HEK293 (cell line): Measurements from ENCODE around the gene METRNL.
"Not testable (repeated sequence)": the region's sequence is repeated elsewhere in the genome, so short reads cannot be mapped to it uniquely, and the experiment has no call there.

ENCODE experiments used
- CTCF ChIA-PET: fragments of 350-600 bp; formaldehyde crosslinking; extraction: SDS; loops from one replicate; lab custom pipeline; 2021; ENCODE audit warnings: antibody characterized with exemption; lab: Yijun Ruan, JAX
- POLR2A ChIA-PET: fragments of 300-600 bp; formaldehyde crosslinking; extraction: SDS; loops from one replicate; lab custom pipeline; 2020; ENCODE audit warnings: antibody characterized with exemption, inconsistent platforms; lab: Yijun Ruan, JAX
- H3K27ac ChIP-seq: fragments of 200-500 bp; sonication (Bioruptor generic); 2 replicates; pipeline ENCODE4 v1.5.1; 2014; ENCODE audit warnings: low read depth, low read length, control low read depth, inconsistent platforms; ENCODE audit errors: extremely low read depth
- H3K36me3 ChIP-seq, 2 experiments: fragments of 200-500 bp in 1 of 2; sonication (Bioruptor generic) in 1 of 2; 1 replicate in 1 of 2; 2 replicates in 1 of 2; pipeline ENCODE4 v1.5.1; 2014 to 2017; ENCODE audit warnings: inconsistent platforms in 2 of 2, low read length in 2 of 2; ENCODE audit not compliant: control insufficient read depth in 2 of 2, insufficient read depth in 1 of 2
- H3K4me1 ChIP-seq: fragments of 200-500 bp; sonication (Bioruptor generic); 2 replicates; pipeline ENCODE4 v1.5.1; 2014; ENCODE audit warnings: mild to moderate bottlenecking, low read length, inconsistent platforms; ENCODE audit not compliant: control insufficient read depth, insufficient read depth
- H3K4me3 ChIP-seq: 2 replicates; pipeline ENCODE4 v1.5.1; 2011; ENCODE audit warnings: low read depth, mild to moderate bottlenecking, control low read depth, low read length, moderate library complexity
- H3K9me3 ChIP-seq: fragments of 200-500 bp; sonication (Bioruptor generic); 2 replicates; pipeline ENCODE4 v1.5.1; 2014; ENCODE audit warnings: low read depth, low read length, inconsistent platforms; ENCODE audit not compliant: control insufficient read depth, insufficient read depth
- TCF7L2 ChIP-seq: IDR thresholded peaks from 2 replicates; pipeline ENCODE4 v1.6.1; 2011; ENCODE audit warnings: low read depth, mild to moderate bottlenecking, inconsistent platforms, low read length, moderate library complexity, borderline replicate concordance
- ZBTB21 ChIP-seq: fragments of 450-650 bp; formaldehyde crosslinking; IDR thresholded peaks from 2 replicates; pipeline ENCODE4 v1.5.1; 2017; ENCODE audit warnings: missing biosample characterization, missing genetic modification characterization
- ZIC2 ChIP-seq: fragments of 450-650 bp; formaldehyde crosslinking; IDR thresholded peaks from 2 replicates; pipeline ENCODE4 v1.5.1; 2016; ENCODE audit warnings: missing biosample characterization, missing genetic modification characterization
- ZNF214 ChIP-seq: fragments of 450-650 bp; formaldehyde crosslinking; IDR thresholded peaks from 2 replicates; pipeline ENCODE4 v1.5.1; 2017; ENCODE audit warnings: missing biosample characterization, mild to moderate bottlenecking, missing genetic modification characterization, borderline replicate concordance
- ZNF274 ChIP-seq, 2 experiments: fragments of 200-500 bp in 1 of 2; fragments of 450-650 bp in 1 of 2; sonication (Bioruptor generic) in 1 of 2; formaldehyde crosslinking in 1 of 2; IDR thresholded peaks; 2 replicates each; pipeline versions ENCODE4 v1.5.1 to v1.6.1; 2014 to 2016; ENCODE audit warnings: borderline replicate concordance in 1 of 2, inconsistent platforms in 1 of 2, low read length in 1 of 2, missing biosample characterization in 1 of 2, missing genetic modification characterization in 1 of 2
- ZNF350 ChIP-seq: fragments of 450-650 bp; formaldehyde crosslinking; IDR thresholded peaks from 2 replicates; pipeline ENCODE4 v1.5.0; 2017; ENCODE audit warnings: missing biosample characterization, mild to moderate bottlenecking, missing genetic modification characterization
- ZNF501 ChIP-seq: fragments of 450-650 bp; formaldehyde crosslinking; IDR thresholded peaks from 2 replicates; pipeline ENCODE4 v1.5.1; 2016; ENCODE audit warnings: missing biosample characterization, missing genetic modification characterization
- ZNF514 ChIP-seq: fragments of 450-650 bp; formaldehyde crosslinking; IDR thresholded peaks from 2 replicates; pipeline ENCODE4 v1.5.1; 2016; ENCODE audit warnings: missing biosample characterization, missing genetic modification characterization
- ZNF529 ChIP-seq: fragments of 450-650 bp; formaldehyde crosslinking; IDR thresholded peaks from 2 replicates; pipeline ENCODE4 v1.5.1; 2017; ENCODE audit warnings: missing genetic modification characterization, missing biosample characterization; ENCODE audit not compliant: insufficient replicate concordance
- ZNF544 ChIP-seq: fragments of 450-650 bp; formaldehyde crosslinking; IDR thresholded peaks from 2 replicates; pipeline ENCODE4 v1.5.0; 2017; ENCODE audit warnings: missing biosample characterization, missing genetic modification characterization
- ZNF600 ChIP-seq: fragments of 450-650 bp; formaldehyde crosslinking; IDR thresholded peaks from 2 replicates; pipeline ENCODE4 v1.5.1; 2016; ENCODE audit warnings: missing biosample characterization, missing genetic modification characterization
- ZNF747 ChIP-seq: fragments of 450-650 bp; formaldehyde crosslinking; IDR thresholded peaks from 2 replicates; pipeline ENCODE4 v1.5.1; 2016; ENCODE audit warnings: missing biosample characterization, missing genetic modification characterization
- ZSCAN16 ChIP-seq: fragments of 450-650 bp; formaldehyde crosslinking; IDR thresholded peaks from 2 replicates; pipeline ENCODE4 v1.5.1; 2016; ENCODE audit warnings: missing biosample characterization, missing genetic modification characterization
- TF ChIP-seq, protein P1 (sequence below): fragments of 450-650 bp; formaldehyde crosslinking; IDR thresholded peaks from 2 replicates; pipeline ENCODE4 v1.5.0; 2017; ENCODE audit warnings: missing biosample characterization, missing genetic modification characterization, borderline replicate concordance
- TF ChIP-seq, protein P2 (sequence below): fragments of 450-650 bp; formaldehyde crosslinking; conservative IDR thresholded peaks from 2 replicates; pipeline ENCODE4 v1.5.1; 2016; ENCODE audit warnings: low read depth, missing biosample characterization, missing genetic modification characterization
- TF ChIP-seq, protein P3 (sequence below): fragments of 450-650 bp; formaldehyde crosslinking; IDR thresholded peaks from 2 replicates; pipeline ENCODE4 v1.5.1; 2016; ENCODE audit warnings: missing biosample characterization, missing genetic modification characterization

Gene METRNL

DNA sequence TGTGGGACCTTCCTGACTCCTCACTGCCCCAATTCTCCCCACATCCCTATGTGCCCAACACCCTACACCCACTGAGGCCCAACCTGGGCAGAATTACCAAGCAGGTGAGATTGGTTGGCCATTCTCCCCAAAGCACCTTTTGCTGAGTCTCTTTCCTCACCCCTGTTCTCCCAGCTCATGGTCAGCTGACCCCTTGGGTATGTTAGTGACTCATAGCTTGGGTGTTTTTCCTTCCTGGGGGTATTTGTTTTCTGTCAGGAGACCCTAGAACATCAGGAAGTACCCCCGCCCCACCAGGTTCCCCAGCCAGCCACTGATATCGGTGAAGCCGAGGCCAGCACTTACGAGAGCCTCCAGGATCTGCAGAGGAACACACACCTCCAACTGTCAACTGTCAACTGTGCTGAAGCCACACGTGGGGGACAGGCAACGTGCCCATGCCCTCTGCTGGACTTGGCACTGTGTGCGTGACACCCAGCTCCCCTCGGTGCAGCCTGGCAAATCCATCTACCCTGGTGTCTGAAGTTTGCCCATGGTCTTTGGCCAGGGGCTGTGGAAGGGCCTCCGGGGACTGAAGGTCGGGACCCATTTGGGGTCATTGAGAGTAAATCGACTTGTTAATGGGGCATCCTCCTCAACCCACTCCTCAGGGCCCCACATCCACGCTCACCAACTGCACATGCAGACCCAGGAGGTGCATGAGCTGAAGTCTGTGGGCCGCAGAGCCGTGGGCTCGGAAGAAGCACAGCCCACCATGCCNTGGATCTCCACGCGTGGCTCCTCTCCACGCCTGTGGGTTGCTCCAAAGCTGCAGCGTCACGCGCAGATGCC, 53.1 kb downstream of the METRNL start (continued):
- TF ChIP-seq, protein P1, sequence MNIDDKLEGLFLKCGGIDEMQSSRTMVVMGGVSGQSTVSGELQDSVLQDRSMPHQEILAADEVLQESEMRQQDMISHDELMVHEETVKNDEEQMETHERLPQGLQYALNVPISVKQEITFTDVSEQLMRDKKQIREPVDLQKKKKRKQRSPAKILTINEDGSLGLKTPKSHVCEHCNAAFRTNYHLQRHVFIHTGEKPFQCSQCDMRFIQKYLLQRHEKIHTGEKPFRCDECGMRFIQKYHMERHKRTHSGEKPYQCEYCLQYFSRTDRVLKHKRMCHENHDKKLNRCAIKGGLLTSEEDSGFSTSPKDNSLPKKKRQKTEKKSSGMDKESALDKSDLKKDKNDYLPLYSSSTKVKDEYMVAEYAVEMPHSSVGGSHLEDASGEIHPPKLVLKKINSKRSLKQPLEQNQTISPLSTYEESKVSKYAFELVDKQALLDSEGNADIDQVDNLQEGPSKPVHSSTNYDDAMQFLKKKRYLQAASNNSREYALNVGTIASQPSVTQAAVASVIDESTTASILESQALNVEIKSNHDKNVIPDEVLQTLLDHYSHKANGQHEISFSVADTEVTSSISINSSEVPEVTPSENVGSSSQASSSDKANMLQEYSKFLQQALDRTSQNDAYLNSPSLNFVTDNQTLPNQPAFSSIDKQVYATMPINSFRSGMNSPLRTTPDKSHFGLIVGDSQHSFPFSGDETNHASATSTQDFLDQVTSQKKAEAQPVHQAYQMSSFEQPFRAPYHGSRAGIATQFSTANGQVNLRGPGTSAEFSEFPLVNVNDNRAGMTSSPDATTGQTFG (tag by site-specific recombination) = no peak
- no peak for TF ChIP-seq ZNF274 (IDR thresholded peaks at IDR 0.05; ENCODE audit: low read length)
- TF ChIP-seq ZNF274 (tag by site-specific recombination; IDR thresholded peaks at IDR 0.05; ENCODE audit: borderline replicate concordance) = no peak
- no peak for TF ChIP-seq ZSCAN16
- no peak for TF ChIP-seq ZBTB21 (tag by site-specific recombination)
- TF ChIP-seq, protein P2, sequence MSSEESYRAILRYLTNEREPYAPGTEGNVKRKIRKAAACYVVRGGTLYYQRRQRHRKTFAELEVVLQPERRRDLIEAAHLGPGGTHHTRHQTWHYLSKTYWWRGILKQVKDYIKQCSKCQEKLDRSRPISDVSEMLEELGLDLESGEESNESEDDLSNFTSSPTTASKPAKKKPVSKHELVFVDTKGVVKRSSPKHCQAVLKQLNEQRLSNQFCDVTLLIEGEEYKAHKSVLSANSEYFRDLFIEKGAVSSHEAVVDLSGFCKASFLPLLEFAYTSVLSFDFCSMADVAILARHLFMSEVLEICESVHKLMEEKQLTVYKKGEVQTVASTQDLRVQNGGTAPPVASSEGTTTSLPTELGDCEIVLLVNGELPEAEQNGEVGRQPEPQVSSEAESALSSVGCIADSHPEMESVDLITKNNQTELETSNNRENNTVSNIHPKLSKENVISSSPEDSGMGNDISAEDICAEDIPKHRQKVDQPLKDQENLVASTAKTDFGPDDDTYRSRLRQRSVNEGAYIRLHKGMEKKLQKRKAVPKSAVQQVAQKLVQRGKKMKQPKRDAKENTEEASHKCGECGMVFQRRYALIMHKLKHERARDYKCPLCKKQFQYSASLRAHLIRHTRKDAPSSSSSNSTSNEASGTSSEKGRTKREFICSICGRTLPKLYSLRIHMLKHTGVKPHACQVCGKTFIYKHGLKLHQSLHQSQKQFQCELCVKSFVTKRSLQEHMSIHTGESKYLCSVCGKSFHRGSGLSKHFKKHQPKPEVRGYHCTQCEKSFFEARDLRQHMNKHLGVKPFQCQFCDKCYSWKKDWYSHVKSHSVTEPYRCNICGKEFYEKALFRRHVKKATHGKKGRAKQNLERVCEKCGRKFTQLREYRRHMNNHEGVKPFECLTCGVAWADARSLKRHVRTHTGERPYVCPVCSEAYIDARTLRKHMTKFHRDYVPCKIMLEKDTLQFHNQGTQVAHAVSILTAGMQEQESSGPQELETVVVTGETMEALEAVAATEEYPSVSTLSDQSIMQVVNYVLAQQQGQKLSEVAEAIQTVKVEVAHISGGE (tag by site-specific recombination) = no peak
- TF ChIP-seq ZNF501 (tag by site-specific recombination) = no peak
- TF ChIP-seq, all 188 proteins: peak for 0

DNA sequence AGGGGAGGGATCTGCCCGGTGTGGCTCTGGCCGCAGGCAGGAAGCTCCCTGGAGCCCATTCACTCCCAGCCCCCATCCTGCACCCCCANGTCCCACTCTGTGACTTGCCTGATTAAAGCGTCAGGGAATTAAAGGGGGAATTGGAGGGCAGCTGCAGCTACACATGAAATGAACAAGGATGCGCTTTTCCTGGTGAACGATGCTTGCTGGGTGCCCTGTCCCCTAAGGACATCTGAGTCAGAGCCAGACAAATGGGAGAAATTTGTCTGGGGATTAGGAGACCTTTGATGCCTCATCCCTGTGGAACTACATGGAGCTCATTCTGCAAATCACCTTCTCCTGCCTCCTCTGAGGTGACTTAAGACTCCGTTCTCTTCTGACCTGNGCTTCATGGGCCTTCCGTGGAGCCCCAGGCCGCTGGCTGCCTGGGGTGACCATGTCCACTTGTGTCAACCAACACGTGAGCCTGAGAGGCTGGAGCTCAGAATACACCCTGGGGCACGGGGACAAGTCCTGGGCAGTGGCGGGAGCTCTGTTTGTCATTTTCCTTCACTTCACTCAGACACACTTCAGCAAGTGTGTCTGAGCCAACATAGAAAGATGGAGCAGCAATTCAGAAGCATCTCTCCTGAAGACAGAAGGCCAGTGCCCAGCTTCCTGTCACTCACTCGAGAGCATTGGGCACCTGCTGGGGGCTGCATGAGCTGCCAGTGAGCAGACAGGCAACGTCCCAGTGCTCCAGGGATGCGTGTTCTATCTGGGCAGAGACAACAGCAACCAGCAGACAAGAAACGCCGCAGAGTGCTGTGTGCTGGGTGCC, 54.1 kb downstream of the METRNL start:
- TF ChIP-seq ZNF514 (tag by site-specific recombination) (no peak), ZIC2 (tag by site-specific recombination) (no peak)
- TF ChIP-seq, all 188 proteins: peak for 0
- Histone ChIP-seq H3K9me3 (no peaks in the 10 kb centered on the region), H3K4me1 (no peaks in the 10 kb centered on the region), H3K27ac (no peak overlapping the region), H3K4me3 (no peak overlapping the region), H3K36me3 (no peaks in the 10 kb centered on the region)
- POLR2A ChIA-PET = no interaction called here
- CTCF ChIA-PET = interaction anchor here (0.6 to 1.0 kb wide), 2 partner anchors 9 to 18 kb away, joined by 3 to 4 read pairs; no protein-coding TSS in a partner anchor

DNA sequence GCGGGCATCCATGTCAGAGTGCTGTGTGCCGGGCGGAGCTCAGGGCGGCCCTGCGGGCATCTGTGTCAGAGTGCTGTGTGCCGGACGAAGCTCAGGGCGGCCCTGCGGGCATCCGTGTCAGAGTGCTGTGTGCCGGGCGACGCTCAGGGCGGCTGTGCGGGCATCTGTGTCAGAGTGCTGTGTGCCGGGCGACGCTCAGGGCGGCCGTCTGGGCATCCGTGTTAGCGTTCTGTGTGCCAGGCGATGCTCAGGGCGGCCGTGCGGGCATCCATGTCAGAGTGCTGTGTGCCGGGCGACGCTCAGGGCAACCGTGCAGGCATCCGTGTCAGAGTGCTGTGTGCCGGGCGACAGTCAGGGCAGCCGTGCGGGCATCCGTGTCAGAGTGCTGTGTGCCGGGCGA, 55.0 kb downstream of the METRNL start:
- CTCF ChIA-PET = interaction anchor here (1.0 kb wide), 1 partner anchor 19 kb away, joined by 4 read pairs; no protein-coding TSS in a partner anchor
- H3K36me3 ChIP-seq, H3K4me1 ChIP-seq, POLR2A ChIA-PET, H3K27ac ChIP-seq, H3K9me3 ChIP-seq, H3K4me3 ChIP-seq: not testable (repeated sequence)

- Histone ChIP-seq H3K4me3 (no peak overlapping the region), H3K4me1 (no peaks in the 10 kb centered on the region), H3K9me3 (no peaks in the 10 kb centered on the region), H3K27ac (no peak overlapping the region), H3K36me3 (no peaks in the 10 kb centered on the region)
- POLR2A ChIA-PET = no interaction called here
- no peak for TF ChIP-seq ZNF514 (tag by site-specific recombination)
- no peak for TF ChIP-seq ZNF600 (tag by site-specific recombination)
- no peak for TF ChIP-seq ZNF747
- TF ChIP-seq ZSCAN16 = no peak
- no peak for TF ChIP-seq TCF7L2
- no peak for TF ChIP-seq ZNF214 (tag by site-specific recombination)
- TF ChIP-seq ZNF350 (tag by site-specific recombination) = no peak
- TF ChIP-seq ZNF544 = no peak
- TF ChIP-seq, protein P3, sequence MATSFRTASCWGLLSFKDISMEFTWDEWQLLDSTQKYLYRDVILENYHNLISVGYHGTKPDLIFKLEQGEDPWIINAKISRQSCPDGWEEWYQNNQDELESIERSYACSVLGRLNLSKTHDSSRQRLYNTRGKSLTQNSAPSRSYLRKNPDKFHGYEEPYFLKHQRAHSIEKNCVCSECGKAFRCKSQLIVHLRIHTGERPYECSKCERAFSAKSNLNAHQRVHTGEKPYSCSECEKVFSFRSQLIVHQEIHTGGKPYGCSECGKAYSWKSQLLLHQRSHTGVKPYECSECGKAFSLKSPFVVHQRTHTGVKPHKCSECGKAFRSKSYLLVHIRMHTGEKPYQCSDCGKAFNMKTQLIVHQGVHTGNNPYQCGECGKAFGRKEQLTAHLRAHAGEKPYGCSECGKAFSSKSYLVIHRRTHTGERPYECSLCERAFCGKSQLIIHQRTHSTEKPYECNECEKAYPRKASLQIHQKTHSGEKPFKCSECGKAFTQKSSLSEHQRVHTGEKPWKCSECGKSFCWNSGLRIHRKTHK (tag by site-specific recombination) = no peak
- no peak for TF ChIP-seq ZNF529 (tag by site-specific recombination)
- CTCF ChIA-PET = no interaction called here
Observed at GRCh38 chr17:83135692-83136091, 56.3 kb downstream of the METRNL start.
